ENCODE results near the gene ZNF362. TPM values are rescaled to one million over a fixed set of nuclear protein-coding genes. Genes with fewer than 3 reads are reported as not detected.

ZNF362 gene
- total RNA-seq, 2 donors from 2014 or later = 7.9 to 17.9 TPM

GRCh38 chr1:33310702-33311101 lies 54.4 kb downstream of the ZNF362 start:
- Histone ChIP-seq H3K9me3 (no peaks in the 10 kb centered on the region), H3K4me1 (peaks cover 10% of the 10 kb centered on the region), H3K4me3 (no peak overlapping the region), H3K27ac (no peak overlapping the region), H3K36me3 (replicated peaks in 1 of 2; ENCODE audit: insufficient read depth in 1 of 2, low read depth in 2 of 2) (no peaks in the 10 kb centered on the region), H3K27me3 (no peaks in the 10 kb centered on the region)
- intact Hi-C loops (cut with DNase I) = no loop called here
- DNase-seq (no peak), ATAC-seq (no peak)
- 77 to 87% methylated on average over 8 of the region's 8 CpGs for WGBS, 2 donors
- TF ChIP-seq CTCF (IDR thresholded peaks at IDR 0.05) (no peak), POLR2A (IDR thresholded peaks at IDR 0.05) (no peak)

GRCh38 chr1:33311706-33312412 lies 55.6 kb downstream of the ZNF362 start:
- Histone ChIP-seq H3K4me1 (peaks cover 4% of the 10 kb centered on the region), H3K36me3 (replicated peaks in 1 of 2; ENCODE audit: insufficient read depth in 1 of 2, low read depth in 2 of 2) (no peaks in the 10 kb centered on the region), H3K9me3 (no peaks in the 10 kb centered on the region), H3K27me3 (no peaks in the 10 kb centered on the region), H3K4me3 (no peak overlapping the region), H3K27ac (no peak overlapping the region)
- ATAC-seq = no peak
- DNase-seq = no peak
- WGBS, 2 donors = 93 to 95% methylated on average over 6 of the region's 7 CpGs
- intact Hi-C loops (cut with DNase I) = no loop called here
- TF ChIP-seq POLR2A (IDR thresholded peaks at IDR 0.05) = no peak
- no peak for TF ChIP-seq CTCF (IDR thresholded peaks at IDR 0.05)

- H3K27ac ChIP-seq = no peak overlapping the region
- WGBS, 2 donors = 75 to 82% methylated on average over 3 to 5 of the region's 5 CpGs
- H3K9me3 ChIP-seq = no peaks in the 10 kb centered on the region
- intact Hi-C loops (cut with DNase I) = no loop called here
- no peaks in the 10 kb centered on the region for H3K4me1 ChIP-seq
- H3K27me3 ChIP-seq = no peaks in the 10 kb centered on the region
- no peaks in the 10 kb centered on the region for H3K36me3 ChIP-seq (replicated peaks in 1 of 2; ENCODE audit: insufficient read depth in 1 of 2, low read depth in 2 of 2)
- DNase-seq = no peak
- TF ChIP-seq CTCF (IDR thresholded peaks at IDR 0.05) (no peak), POLR2A (IDR thresholded peaks at IDR 0.05) (no peak)
- H3K4me3 ChIP-seq = no peak overlapping the region
- ATAC-seq = no peak
Measured at GRCh38 chr1:33312413-33312749, 56.1 kb downstream of the ZNF362 start.

GRCh38 chr1:33314416-33314815 lies 58.1 kb downstream of the ZNF362 start:
- no peak for ATAC-seq
- no peaks in the 10 kb centered on the region for H3K27me3 ChIP-seq
- no peaks in the 10 kb centered on the region for H3K9me3 ChIP-seq
- DNase-seq = no peak
- intact Hi-C loops (cut with DNase I) = no loop called here
- H3K36me3 ChIP-seq (replicated peaks in 1 of 2; ENCODE audit: insufficient read depth in 1 of 2, low read depth in 2 of 2) = no peaks in the 10 kb centered on the region
- H3K27ac ChIP-seq = no peak overlapping the region
- TF ChIP-seq POLR2A (IDR thresholded peaks at IDR 0.05) (no peak), CTCF (IDR thresholded peaks at IDR 0.05) (no peak)
- no peaks in the 10 kb centered on the region for H3K4me1 ChIP-seq
- WGBS, 2 donors = 82 to 85% methylated on average over 6 to 9 of the region's 9 CpGs
- no peak overlapping the region for H3K4me3 ChIP-seq

GRCh38 chr1:33316601-33317000 lies 60.3 kb downstream of the ZNF362 start:
- H3K27ac ChIP-seq = no peak overlapping the region
- H3K36me3 ChIP-seq (replicated peaks in 1 of 2; ENCODE audit: insufficient read depth in 1 of 2, low read depth in 2 of 2) = no peaks in the 10 kb centered on the region
- 59 to 64% methylated on average over 2 of the region's 2 CpGs for WGBS, 2 donors
- no peak for DNase-seq
- no peak overlapping the region for H3K4me3 ChIP-seq
- H3K4me1 ChIP-seq = no peaks in the 10 kb centered on the region
- intact Hi-C loops (cut with DNase I) = no loop called here
- H3K27me3 ChIP-seq = no peaks in the 10 kb centered on the region
- H3K9me3 ChIP-seq = no peaks in the 10 kb centered on the region
- ATAC-seq = no peak
- TF ChIP-seq POLR2A (IDR thresholded peaks at IDR 0.05) (no peak), CTCF (IDR thresholded peaks at IDR 0.05) (no peak)
